Breast epithelium (tissue), 4 donors: ENCODE data around the gene PPP1CC. TPM values are rescaled to one million over a fixed set of nuclear protein-coding genes. Genes with fewer than 3 reads are reported as not detected.

Source experiments
- DNase-seq, 2 donors: peaks; one replicate each; pipeline ENCODE4 v3.0.0-alpha.2; 2019; ENCODE audit warnings: low spot score in 2 of 2
- H3K27ac ChIP-seq, 2 donors: fragments of 200-600 bp; sonication (generic) in 1 of 2; one replicate each; pipeline ENCODE4 v1.5.1; 2016 to 2019; ENCODE audit warnings: mild to moderate bottlenecking in 1 of 2
- H3K27me3 ChIP-seq, 2 donors: fragments of 200-600 bp; sonication (generic) in 1 of 2; one replicate each; pipeline versions ENCODE4 v1.5.1 to v1.6.0; 2017 to 2019; ENCODE audit warnings: control low read depth in 1 of 2, mild to moderate bottlenecking in 1 of 2
- H3K36me3 ChIP-seq: fragments of 200-600 bp; one replicate; pipeline ENCODE4 v1.5.1; 2019
- H3K4me1 ChIP-seq, 2 donors: fragments of 200-600 bp; sonication (generic); one replicate each; pipeline ENCODE4 v1.5.1; 2016 to 2019; ENCODE audit warnings: control low read depth in 1 of 2
- H3K4me3 ChIP-seq, 3 donors: fragments of 200-600 bp; sonication (generic); 1 replicate in 2 of 3; 2 replicates in 1 of 3; pipeline ENCODE4 v1.5.1; 2016 to 2019; ENCODE audit warnings: mild to moderate bottlenecking in 3 of 3, moderate library complexity in 2 of 3
- H3K9me3 ChIP-seq, 2 donors: fragments of 200-600 bp; sonication (generic) in 1 of 2; one replicate each; pipeline ENCODE4 v1.5.1; 2016 to 2019; ENCODE audit warnings: control low read depth in 1 of 2
- CTCF ChIP-seq, 3 donors: fragments of 450-650 bp; IDR thresholded peaks; one replicate each; pipeline ENCODE4 v1.5.1; 2016 to 2017; ENCODE audit warnings: antibody characterized with exemption in 3 of 3, mild to moderate bottlenecking in 3 of 3, moderate library complexity in 3 of 3
- POLR2A ChIP-seq: fragments of 450-650 bp; IDR thresholded peaks from one replicate; pipeline ENCODE4 v1.6.1; 2016; ENCODE audit warnings: antibody characterized with exemption, mild to moderate bottlenecking, moderate library complexity
- POLR2AphosphoS5 ChIP-seq, 3 donors: sonication (generic); formaldehyde crosslinking; IDR thresholded peaks; one replicate each; pipeline ENCODE4 v1.6.1; 2017; ENCODE audit warnings: antibody characterized with exemption in 3 of 3
- intact Hi-C: fragments of 100-400 bp; cut with DNase I; formaldehyde crosslinking; loops from one replicate; pipeline ENCODE4 v1.15.1; 2023; ENCODE audit warnings: low total_unique reads
- total RNA-seq, 3 donors: library from RNA; depleted of rRNA; stranded (reverse); fragments of >200 nt; gene quantifications; one replicate each; pipeline ENCODE4 v1.1.0, GENCODE V29; 2016

Gene PPP1CC
- total RNA-seq, 3 donors from 2014 or later = 97.7 to 135 (median 106) TPM

DNA sequence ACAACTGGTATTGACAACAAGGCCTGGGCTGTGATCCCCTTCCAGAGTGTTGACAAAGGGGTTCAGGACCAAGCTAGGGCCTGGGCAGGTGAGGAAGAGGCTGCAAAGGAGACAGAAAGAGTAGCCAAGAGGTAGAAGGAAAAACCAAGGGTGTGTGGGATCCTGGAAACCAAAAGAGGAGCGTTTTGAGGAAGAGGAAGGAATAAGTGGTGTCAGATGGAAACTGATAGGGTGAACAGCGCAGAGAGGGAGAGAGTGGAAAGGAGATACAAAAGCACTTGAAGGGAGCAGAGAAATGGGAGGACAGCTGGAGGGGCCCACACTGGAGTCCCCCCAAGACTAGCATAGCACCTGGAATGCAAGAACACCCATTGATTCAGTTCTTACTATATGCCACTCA, 45.5 kb downstream of the PPP1CC start:
- no peak overlapping the region for H3K4me3 ChIP-seq
- H3K36me3 ChIP-seq = no peaks in the 10 kb centered on the region
- H3K27ac ChIP-seq = no peak overlapping the region
- no peaks in the 10 kb centered on the region for H3K9me3 ChIP-seq
- no peak for TF ChIP-seq POLR2A
- no peak for TF ChIP-seq POLR2AphosphoS5 (IDR thresholded peaks at IDR 0.05)
- TF ChIP-seq CTCF (IDR thresholded peaks at IDR 0.05) = no peak
- no peaks in the 10 kb centered on the region for H3K4me1 ChIP-seq
- intact Hi-C loops = no loop called here
- DNase-seq = no peak
- H3K27me3 ChIP-seq = no peaks in the 10 kb centered on the region

DNA sequence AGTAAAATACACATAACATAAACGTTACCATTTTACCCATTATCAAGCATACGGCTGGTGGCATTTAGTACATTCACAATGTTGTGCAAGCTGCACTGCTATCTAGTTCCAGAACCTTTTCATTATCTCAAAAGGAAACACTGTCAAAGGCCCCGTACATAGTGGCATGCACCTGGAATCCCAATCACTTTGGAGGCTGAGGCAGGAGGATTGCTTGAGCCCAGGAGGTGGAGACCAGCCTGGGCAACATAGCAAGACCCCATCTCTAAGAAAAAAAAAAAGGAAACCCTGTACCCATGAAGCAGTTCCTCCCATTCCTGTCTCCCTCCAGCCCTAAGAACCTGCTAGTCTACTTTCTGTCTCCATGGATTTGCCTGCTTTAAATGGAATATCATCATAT, 46.4 kb downstream of the PPP1CC start:
- Histone ChIP-seq H3K27me3 (no peaks in the 10 kb centered on the region), H3K9me3 (no peaks in the 10 kb centered on the region), H3K36me3 (no peaks in the 10 kb centered on the region), H3K27ac (no peak overlapping the region), H3K4me3 (no peak overlapping the region), H3K4me1 (no peaks in the 10 kb centered on the region)
- no peak for DNase-seq
- no peak for TF ChIP-seq POLR2AphosphoS5 (IDR thresholded peaks at IDR 0.05)
- no peak for TF ChIP-seq POLR2A
- no peak for TF ChIP-seq CTCF (IDR thresholded peaks at IDR 0.05)
- intact Hi-C loops = no loop called here

DNA sequence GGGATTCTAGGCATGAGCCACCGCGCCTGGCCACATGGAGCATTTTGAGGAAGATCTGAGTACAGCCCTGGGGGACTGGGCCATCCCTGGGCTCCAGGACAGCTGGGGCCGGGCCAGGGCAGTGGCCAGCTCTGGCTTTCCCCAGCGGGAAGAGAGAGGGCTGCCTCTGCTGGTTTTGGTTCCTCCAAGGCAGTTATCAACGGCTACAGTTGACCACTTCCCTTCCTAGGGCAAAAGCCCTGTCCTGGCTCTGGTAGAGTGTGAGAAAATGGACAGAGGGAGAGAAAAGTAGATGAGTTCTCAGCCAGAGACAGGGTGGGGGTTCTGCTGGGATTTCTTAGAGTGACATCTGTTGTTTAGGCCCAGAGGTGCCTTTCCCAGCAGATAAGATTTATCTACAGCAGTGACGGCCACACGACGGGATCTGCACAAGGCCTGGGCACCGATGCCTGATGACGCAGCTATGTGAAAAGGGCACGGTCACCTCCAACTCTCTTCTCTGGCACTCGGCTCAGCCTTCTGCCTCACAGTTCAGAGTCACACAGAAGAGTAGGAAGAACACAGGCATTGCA, 48.3 kb downstream of the PPP1CC start:
- Histone ChIP-seq H3K9me3 (no peaks in the 10 kb centered on the region), H3K36me3 (no peaks in the 10 kb centered on the region), H3K27me3 (no peaks in the 10 kb centered on the region), H3K4me1 (peaks cover 0 to 4% of the 10 kb centered on the region in 2 donors), H3K27ac (no peak overlapping the region), H3K4me3 (no peak overlapping the region)
- no peak for DNase-seq
- intact Hi-C loops = loop anchor here (5.0 kb wide), 1 partner anchor 1722 kb away; no protein-coding TSS in a partner anchor
- no peak for TF ChIP-seq CTCF (IDR thresholded peaks at IDR 0.05)
- TF ChIP-seq POLR2A = no peak
- TF ChIP-seq POLR2AphosphoS5 (IDR thresholded peaks at IDR 0.05) = no peak

DNA sequence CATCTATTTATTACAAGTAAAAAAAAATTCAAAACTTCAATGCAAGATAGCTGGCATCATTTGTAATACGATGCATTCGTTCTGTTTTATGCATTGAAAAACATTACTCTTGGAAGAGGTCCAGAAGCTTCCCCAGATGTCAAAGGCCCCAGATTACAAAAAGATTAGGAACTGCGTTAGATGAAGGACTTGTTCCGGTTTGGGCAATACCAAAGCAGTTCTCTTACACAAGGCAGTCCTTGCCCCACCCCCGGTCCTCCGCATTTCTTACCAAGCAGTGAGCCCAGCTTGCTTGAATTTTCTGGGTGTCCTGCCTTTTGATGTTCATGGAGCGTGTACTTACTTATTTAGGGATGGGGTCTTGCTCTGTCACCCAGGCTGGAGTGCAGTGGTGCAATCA, 49.0 kb downstream of the PPP1CC start:
- H3K27me3 ChIP-seq = no peaks in the 10 kb centered on the region
- no peak for DNase-seq
- no peaks in the 10 kb centered on the region for H3K9me3 ChIP-seq
- TF ChIP-seq CTCF (IDR thresholded peaks at IDR 0.05) = no peak
- TF ChIP-seq POLR2A = no peak
- no peak for TF ChIP-seq POLR2AphosphoS5 (IDR thresholded peaks at IDR 0.05)
- intact Hi-C loops = loop anchor here (5.0 kb wide), 1 partner anchor 1721 kb away; no protein-coding TSS in a partner anchor
- no peak overlapping the region for H3K4me3 ChIP-seq
- no peak overlapping the region for H3K27ac ChIP-seq
- peaks cover 0 to 4% of the 10 kb centered on the region in 2 donors for H3K4me1 ChIP-seq
- no peaks in the 10 kb centered on the region for H3K36me3 ChIP-seq

DNA sequence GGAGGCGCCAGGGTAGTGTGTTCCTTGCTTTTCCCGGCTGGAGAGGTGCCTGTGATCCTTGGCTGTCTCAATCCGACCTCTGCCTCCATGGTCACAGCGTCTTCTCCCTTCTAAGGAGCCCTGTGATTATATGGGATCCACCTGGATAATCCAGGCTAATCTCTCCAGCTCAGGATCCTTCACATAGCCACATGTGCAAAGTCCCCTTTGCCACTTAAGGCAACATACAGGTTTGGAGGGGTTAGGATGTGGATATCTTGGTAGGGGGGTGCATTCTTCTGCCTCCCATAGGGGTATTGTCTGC, 52.6 kb downstream of the PPP1CC start:
- peak overlapping the region in 1 of 2 donors; percentile 82 for H3K27ac ChIP-seq
- peak overlapping the region in 1 of 3 donors; percentile 95 for H3K4me3 ChIP-seq
- H3K36me3 ChIP-seq = no peaks in the 10 kb centered on the region
- intact Hi-C loops = loop anchor here (5.0 kb wide), 1 partner anchor 1718 kb away; no protein-coding TSS in a partner anchor
- H3K9me3 ChIP-seq = no peaks in the 10 kb centered on the region
- H3K27me3 ChIP-seq = no peaks in the 10 kb centered on the region
- no peak for DNase-seq
- TF ChIP-seq POLR2AphosphoS5 (IDR thresholded peaks at IDR 0.05) (no peak), CTCF (IDR thresholded peaks at IDR 0.05) (no peak), POLR2A (no peak)
- peaks cover 4 to 5% of the 10 kb centered on the region in 2 donors for H3K4me1 ChIP-seq
